Body of pancreas (tissue), 4 donors: ENCODE measurements around the gene APPBP2.

Source experiments
- POLR2A ChIP-seq, 3 donors: fragments of 450-650 bp; IDR thresholded peaks; one replicate each; pipeline ENCODE4 v1.6.1; 2016; ENCODE audit warnings: antibody characterized with exemption in 3 of 3, mild to moderate bottlenecking in 2 of 3
- TF ChIP-seq, protein P1 (sequence below), 7 experiments: fragments of 450-650 bp in 4 of 7; fragments of 200-600 bp in 3 of 7; sonication (generic) in 3 of 7; IDR thresholded peaks; one replicate each; pipeline ENCODE4 v1.5.1; 2016 to 2019; ENCODE audit warnings: antibody characterized with exemption in 7 of 7

DNA sequence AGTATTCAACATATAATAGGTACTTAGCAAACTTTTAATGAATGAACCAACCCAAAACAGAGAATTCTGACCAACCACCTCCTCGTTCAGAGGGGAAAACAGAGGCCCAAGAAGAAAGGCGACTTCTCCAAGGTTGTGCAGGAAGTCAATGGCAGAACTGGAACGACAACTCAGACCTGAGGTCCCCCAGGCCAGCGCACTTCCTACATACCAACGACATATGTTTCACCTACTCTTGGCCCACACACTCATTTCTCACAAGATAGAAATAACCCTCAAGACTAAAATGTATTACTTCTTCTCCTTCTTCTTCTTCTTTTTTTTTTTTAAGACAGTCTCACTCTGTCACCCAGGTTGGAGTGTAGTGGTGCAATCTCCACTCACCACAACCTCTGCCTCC is 89.4 kb downstream of the APPBP2 start:
- TF ChIP-seq, protein P1, sequence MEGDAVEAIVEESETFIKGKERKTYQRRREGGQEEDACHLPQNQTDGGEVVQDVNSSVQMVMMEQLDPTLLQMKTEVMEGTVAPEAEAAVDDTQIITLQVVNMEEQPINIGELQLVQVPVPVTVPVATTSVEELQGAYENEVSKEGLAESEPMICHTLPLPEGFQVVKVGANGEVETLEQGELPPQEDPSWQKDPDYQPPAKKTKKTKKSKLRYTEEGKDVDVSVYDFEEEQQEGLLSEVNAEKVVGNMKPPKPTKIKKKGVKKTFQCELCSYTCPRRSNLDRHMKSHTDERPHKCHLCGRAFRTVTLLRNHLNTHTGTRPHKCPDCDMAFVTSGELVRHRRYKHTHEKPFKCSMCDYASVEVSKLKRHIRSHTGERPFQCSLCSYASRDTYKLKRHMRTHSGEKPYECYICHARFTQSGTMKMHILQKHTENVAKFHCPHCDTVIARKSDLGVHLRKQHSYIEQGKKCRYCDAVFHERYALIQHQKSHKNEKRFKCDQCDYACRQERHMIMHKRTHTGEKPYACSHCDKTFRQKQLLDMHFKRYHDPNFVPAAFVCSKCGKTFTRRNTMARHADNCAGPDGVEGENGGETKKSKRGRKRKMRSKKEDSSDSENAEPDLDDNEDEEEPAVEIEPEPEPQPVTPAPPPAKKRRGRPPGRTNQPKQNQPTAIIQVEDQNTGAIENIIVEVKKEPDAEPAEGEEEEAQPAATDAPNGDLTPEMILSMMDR (IDR thresholded peaks at IDR 0.05), result no peak
- no peak for TF ChIP-seq POLR2A (IDR thresholded peaks at IDR 0.05)
